Measurements from ENCODE around the gene KIAA0408.
"Not testable (repeated sequence)": the region's sequence is repeated elsewhere in the genome, so short reads cannot be mapped to it uniquely, and the experiment has no call there.

DNA sequence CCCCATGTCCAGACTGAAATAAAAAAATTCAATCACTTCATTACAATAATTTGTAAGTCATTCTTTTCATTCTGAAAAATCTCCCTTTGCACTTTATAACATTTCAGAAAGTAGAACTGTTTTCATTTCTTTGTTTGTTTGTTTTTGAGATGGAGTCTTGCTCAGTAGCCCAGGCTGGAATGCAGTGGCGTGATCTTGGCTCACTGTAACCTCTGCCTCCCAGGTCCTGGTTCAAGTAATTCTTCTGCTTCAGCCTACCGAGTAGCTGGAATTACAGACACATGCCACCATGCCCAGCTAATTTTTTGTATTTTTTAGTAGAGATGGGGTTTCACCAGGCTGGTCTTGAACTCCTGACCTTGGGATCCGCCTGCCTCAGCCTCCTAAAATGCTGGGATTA, 38.0 kb downstream of the KIAA0408 start:
- TF ChIP-seq CTCF (IDR thresholded peaks at IDR 0.05); TEAD4 (IDR thresholded peaks at IDR 0.05; ENCODE audit: borderline replicate concordance, insufficient read depth); RFX5 (IDR thresholded peaks at IDR 0.05; ENCODE audit: low read length); GATA2 (CRISPR knock-in tag; IDR thresholded peaks at IDR 0.05); RAD21 (IDR thresholded peaks at IDR 0.05; ENCODE audit: low read length); POLR2AphosphoS5 (IDR thresholded peaks at IDR 0.05; ENCODE audit: low read depth, low read length); PBX3 (IDR thresholded peaks at IDR 0.05); EP300 (IDR thresholded peaks at IDR 0.05; ENCODE audit: borderline replicate concordance in 1 of 2, low read depth in 1 of 2, low read length in 1 of 2); EZH2phosphoT487 (IDR thresholded peaks at IDR 0.05; ENCODE audit: borderline replicate concordance, low read depth); MAX (IDR thresholded peaks at IDR 0.05; ENCODE audit: low read depth): not testable (repeated sequence)
- TF ChIP-seq, protein P1, sequence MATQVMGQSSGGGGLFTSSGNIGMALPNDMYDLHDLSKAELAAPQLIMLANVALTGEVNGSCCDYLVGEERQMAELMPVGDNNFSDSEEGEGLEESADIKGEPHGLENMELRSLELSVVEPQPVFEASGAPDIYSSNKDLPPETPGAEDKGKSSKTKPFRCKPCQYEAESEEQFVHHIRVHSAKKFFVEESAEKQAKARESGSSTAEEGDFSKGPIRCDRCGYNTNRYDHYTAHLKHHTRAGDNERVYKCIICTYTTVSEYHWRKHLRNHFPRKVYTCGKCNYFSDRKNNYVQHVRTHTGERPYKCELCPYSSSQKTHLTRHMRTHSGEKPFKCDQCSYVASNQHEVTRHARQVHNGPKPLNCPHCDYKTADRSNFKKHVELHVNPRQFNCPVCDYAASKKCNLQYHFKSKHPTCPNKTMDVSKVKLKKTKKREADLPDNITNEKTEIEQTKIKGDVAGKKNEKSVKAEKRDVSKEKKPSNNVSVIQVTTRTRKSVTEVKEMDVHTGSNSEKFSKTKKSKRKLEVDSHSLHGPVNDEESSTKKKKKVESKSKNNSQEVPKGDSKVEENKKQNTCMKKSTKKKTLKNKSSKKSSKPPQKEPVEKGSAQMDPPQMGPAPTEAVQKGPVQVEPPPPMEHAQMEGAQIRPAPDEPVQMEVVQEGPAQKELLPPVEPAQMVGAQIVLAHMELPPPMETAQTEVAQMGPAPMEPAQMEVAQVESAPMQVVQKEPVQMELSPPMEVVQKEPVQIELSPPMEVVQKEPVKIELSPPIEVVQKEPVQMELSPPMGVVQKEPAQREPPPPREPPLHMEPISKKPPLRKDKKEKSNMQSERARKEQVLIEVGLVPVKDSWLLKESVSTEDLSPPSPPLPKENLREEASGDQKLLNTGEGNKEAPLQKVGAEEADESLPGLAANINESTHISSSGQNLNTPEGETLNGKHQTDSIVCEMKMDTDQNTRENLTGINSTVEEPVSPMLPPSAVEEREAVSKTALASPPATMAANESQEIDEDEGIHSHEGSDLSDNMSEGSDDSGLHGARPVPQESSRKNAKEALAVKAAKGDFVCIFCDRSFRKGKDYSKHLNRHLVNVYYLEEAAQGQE (IDR thresholded peaks at IDR 0.05; ENCODE audit: low read depth, low read length) = not testable (repeated sequence)

All from SK-N-SH (cell line).